Liver (tissue), 9 donors: ENCODE data around the gene CUL7. TPM values are rescaled to one million over a fixed set of nuclear protein-coding genes. Genes with fewer than 3 reads are reported as not detected.

Source experiments
- DNase-seq: peaks from one replicate; pipeline ENCODE4 v3.0.0-alpha.2; 2017; ENCODE audit warnings: low spot score
- H3K27ac ChIP-seq, 2 donors: one replicate each; pipeline ENCODE4 v1.7.0; 2013; ENCODE audit warnings: inconsistent platforms in 2 of 2, low read length in 2 of 2, control low read depth in 1 of 2, low read depth in 1 of 2, mild to moderate bottlenecking in 1 of 2
- H3K27me3 ChIP-seq, 4 donors: one replicate each; pipeline versions ENCODE4 v1.6.1 to v1.7.0; 2013; ENCODE audit warnings: low read length in 3 of 4, inconsistent platforms in 1 of 4, mild to moderate bottlenecking in 1 of 4, moderate library complexity in 1 of 4; ENCODE audit not compliant: control insufficient read depth in 4 of 4, insufficient read depth in 4 of 4
- H3K36me3 ChIP-seq, 4 donors: one replicate each; pipeline versions ENCODE4 v1.6.1 to v1.7.0; 2013; ENCODE audit warnings: low read length in 3 of 4, mild to moderate bottlenecking in 3 of 4, low read depth in 1 of 4, moderate library complexity in 1 of 4; ENCODE audit not compliant: control insufficient read depth in 4 of 4, insufficient read depth in 3 of 4
- H3K4me1 ChIP-seq, 4 donors: one replicate each; pipeline versions ENCODE4 v1.6.1 to v1.7.0; 2013; ENCODE audit warnings: low read length in 3 of 4, mild to moderate bottlenecking in 3 of 4, moderate library complexity in 1 of 4; ENCODE audit not compliant: control insufficient read depth in 4 of 4, insufficient read depth in 4 of 4
- H3K4me3 ChIP-seq, 3 donors: one replicate each; pipeline versions ENCODE4 v1.6.1 to v1.7.0; 2013; ENCODE audit warnings: low read length in 3 of 3, control low read depth in 1 of 3, low read depth in 1 of 3, mild to moderate bottlenecking in 1 of 3
- H3K9ac ChIP-seq, 2 donors: one replicate each; pipeline ENCODE4 v1.7.0; 2013; ENCODE audit warnings: low read length in 2 of 2, mild to moderate bottlenecking in 2 of 2, moderate library complexity in 2 of 2, control low read depth in 1 of 2, low read depth in 1 of 2
- H3K9me3 ChIP-seq, 4 donors: one replicate each; pipeline versions ENCODE4 v1.6.1 to v1.7.0; 2013; ENCODE audit warnings: low read length in 3 of 4; ENCODE audit not compliant: control insufficient read depth in 4 of 4
- EGR1 ChIP-seq, 2 donors: IDR thresholded peaks; 2 replicates each; pipeline ENCODE4 v1.6.1; 2016 to 2018; ENCODE audit warnings: antibody characterized with exemption in 2 of 2, low read depth in 2 of 2
- FOXA1 ChIP-seq: IDR thresholded peaks from 2 replicates; pipeline ENCODE4 v1.6.1; 2016; ENCODE audit warnings: antibody characterized with exemption
- FOXA2 ChIP-seq: IDR thresholded peaks from 2 replicates; pipeline ENCODE4 v1.6.1; 2016; ENCODE audit warnings: antibody characterized with exemption
- GABPA ChIP-seq, 2 donors: IDR thresholded peaks in 1 of 2; conservative IDR thresholded peaks in 1 of 2; 2 replicates each; pipeline ENCODE4 v1.6.1; 2016; ENCODE audit warnings: antibody characterized with exemption in 2 of 2, mild to moderate bottlenecking in 1 of 2, moderate library complexity in 1 of 2
- HNF4A ChIP-seq, 2 donors: conservative IDR thresholded peaks; 2 replicates each; pipeline ENCODE4 v1.6.1; 2016; ENCODE audit warnings: antibody characterized with exemption in 2 of 2, mild to moderate bottlenecking in 2 of 2
- HNF4G ChIP-seq: IDR thresholded peaks from 2 replicates; pipeline ENCODE4 v1.6.1; 2016; ENCODE audit warnings: antibody characterized with exemption
- JUND ChIP-seq, 2 donors: IDR thresholded peaks; 2 replicates each; pipeline ENCODE4 v1.6.1; 2016; ENCODE audit warnings: antibody characterized with exemption in 2 of 2
- NR2F2 ChIP-seq: IDR thresholded peaks from 2 replicates; pipeline ENCODE4 v1.6.1; 2016; ENCODE audit warnings: antibody characterized with exemption
- RAD21 ChIP-seq, 2 donors: IDR thresholded peaks; 2 replicates each; pipeline ENCODE4 v1.6.1; 2016; ENCODE audit warnings: antibody characterized with exemption in 2 of 2, mild to moderate bottlenecking in 2 of 2
- SP1 ChIP-seq: IDR thresholded peaks from 2 replicates; pipeline ENCODE4 v1.6.1; 2018; ENCODE audit warnings: antibody characterized with exemption, mild to moderate bottlenecking
- TAF1 ChIP-seq: conservative IDR thresholded peaks from 2 replicates; pipeline ENCODE4 v1.6.1; 2016; ENCODE audit warnings: antibody characterized with exemption, mild to moderate bottlenecking
- YY1 ChIP-seq: IDR thresholded peaks from 2 replicates; pipeline ENCODE4 v1.6.1; 2016; ENCODE audit warnings: antibody characterized with exemption, mild to moderate bottlenecking
- WGBS: extraction: QIAGEN DNeasy Blood & Tissue Kit; methylation state at CpG from one replicate; pipeline ENCODE4 v1.1.7; 2013; 5-methylcytosine and 5-hydroxymethylcytosine counted together
- polyA plus RNA-seq, 2 donors: library from polyadenylated mRNA; stranded (reverse) in 1 of 2; unstranded in 1 of 2; fragments of 200-250 nt in 1 of 2; fragments of >200 nt in 1 of 2; fragmentation: Nextera tagmentation in 1 of 2; extraction: Ambion mirVana in 1 of 2; gene quantifications; one replicate each; pipeline versions ENCODE4 v1.2.1 to v1.2.3, GENCODE V29; 2013 to 2015
- total RNA-seq, 2 donors: library from RNA; depleted of rRNA; stranded (reverse); fragments of >200 nt; gene quantifications; one replicate each; pipeline ENCODE4 v1.2.3, GENCODE V29; 2014
- TF ChIP-seq, protein P1 (sequence below): IDR thresholded peaks from 2 replicates; pipeline ENCODE4 v1.6.1; 2016; ENCODE audit warnings: antibody characterized with exemption
- TF ChIP-seq, protein P2 (sequence below): IDR thresholded peaks from 2 replicates; pipeline ENCODE4 v1.6.1; 2016; ENCODE audit warnings: antibody characterized with exemption
- TF ChIP-seq, protein P3 (sequence below): IDR thresholded peaks from 2 replicates; pipeline ENCODE4 v1.6.1; 2016; ENCODE audit warnings: antibody characterized with exemption, mild to moderate bottlenecking
- TF ChIP-seq, protein P4 (sequence below): IDR thresholded peaks from 2 replicates; pipeline ENCODE4 v1.6.1; 2016; ENCODE audit warnings: antibody characterized with exemption
- donor health status: healthy.
- donor health status: healthy.
- donor health status: healthy.
- donor health status: healthy.
- donor health status: healthy.

Gene CUL7
- total and polyA plus RNA-seq, 4 donors, result 2.2 to 10.4 (median 7.7) TPM

DNA sequence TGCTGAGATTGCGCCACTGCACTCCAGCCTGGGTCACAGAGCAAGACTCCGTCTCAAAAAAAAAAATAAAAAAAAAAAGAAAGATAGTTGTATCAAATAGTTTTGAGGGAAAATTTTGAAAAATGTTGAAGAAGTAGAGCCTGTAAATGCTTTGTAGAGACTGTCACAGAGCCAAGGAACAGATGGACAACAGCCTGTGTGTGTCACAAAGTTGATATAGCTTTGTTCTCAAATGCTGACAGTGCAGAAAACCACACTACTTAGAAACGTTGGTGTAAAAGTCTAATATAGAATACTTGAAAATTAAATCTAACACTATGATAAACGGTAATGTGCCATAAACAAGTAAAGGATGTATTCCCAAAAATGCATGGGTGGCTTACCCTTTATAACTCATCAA, 47.8 kb upstream of the CUL7 start:
- Histone ChIP-seq H3K27me3 (no peaks in the 10 kb centered on the region), H3K4me1 (no peaks in the 10 kb centered on the region), H3K9ac (no peak overlapping the region), H3K27ac (no peak overlapping the region), H3K36me3 (no peaks in the 10 kb centered on the region), H3K9me3 (no peaks in the 10 kb centered on the region), H3K4me3 (no peak overlapping the region)
- DNase-seq, result no peak
- 74% methylated on average over 4 of the region's 4 CpGs for WGBS
- TF ChIP-seq, protein P1, sequence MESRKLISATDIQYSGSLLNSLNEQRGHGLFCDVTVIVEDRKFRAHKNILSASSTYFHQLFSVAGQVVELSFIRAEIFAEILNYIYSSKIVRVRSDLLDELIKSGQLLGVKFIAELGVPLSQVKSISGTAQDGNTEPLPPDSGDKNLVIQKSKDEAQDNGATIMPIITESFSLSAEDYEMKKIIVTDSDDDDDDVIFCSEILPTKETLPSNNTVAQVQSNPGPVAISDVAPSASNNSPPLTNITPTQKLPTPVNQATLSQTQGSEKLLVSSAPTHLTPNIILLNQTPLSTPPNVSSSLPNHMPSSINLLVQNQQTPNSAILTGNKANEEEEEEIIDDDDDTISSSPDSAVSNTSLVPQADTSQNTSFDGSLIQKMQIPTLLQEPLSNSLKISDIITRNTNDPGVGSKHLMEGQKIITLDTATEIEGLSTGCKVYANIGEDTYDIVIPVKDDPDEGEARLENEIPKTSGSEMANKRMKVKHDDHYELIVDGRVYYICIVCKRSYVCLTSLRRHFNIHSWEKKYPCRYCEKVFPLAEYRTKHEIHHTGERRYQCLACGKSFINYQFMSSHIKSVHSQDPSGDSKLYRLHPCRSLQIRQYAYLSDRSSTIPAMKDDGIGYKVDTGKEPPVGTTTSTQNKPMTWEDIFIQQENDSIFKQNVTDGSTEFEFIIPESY, result no peak
- no peak for TF ChIP-seq HNF4G
- TF ChIP-seq HNF4A (conservative IDR thresholded peaks at IDR 0.05), result no peak
- TF ChIP-seq JUND (IDR thresholded peaks at IDR 0.05), result no peak
- no peak for TF ChIP-seq EGR1 (IDR thresholded peaks at IDR 0.05; ENCODE audit: low read depth in 2 of 2)
- no peak for TF ChIP-seq FOXA1
- TF ChIP-seq TAF1, result no peak
- no peak for TF ChIP-seq FOXA2
- TF ChIP-seq, protein P2, sequence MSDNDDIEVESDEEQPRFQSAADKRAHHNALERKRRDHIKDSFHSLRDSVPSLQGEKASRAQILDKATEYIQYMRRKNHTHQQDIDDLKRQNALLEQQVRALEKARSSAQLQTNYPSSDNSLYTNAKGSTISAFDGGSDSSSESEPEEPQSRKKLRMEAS, result no peak

DNA sequence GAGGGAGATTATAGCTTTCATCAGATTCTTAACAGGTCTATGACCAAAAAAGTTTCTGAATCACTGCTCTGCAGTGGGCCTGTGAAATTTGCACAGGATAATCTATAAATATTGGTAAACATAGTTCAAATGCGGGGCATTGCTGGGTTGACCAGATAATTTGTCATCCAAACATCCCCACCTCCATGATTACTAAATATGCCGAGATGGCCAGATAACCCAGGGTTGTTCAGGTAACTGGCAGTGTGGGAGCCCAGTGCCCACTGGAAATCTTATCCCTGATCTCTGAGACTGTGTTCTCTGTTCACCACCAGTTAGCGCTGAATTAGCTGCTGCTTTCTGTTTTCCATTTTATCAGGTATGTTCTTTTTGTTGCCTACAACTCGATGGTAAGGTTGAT, 43.9 kb upstream of the CUL7 start:
- no peak overlapping the region for H3K9ac ChIP-seq
- 85% methylated on average over 4 of the region's 4 CpGs for WGBS
- H3K27ac ChIP-seq, result no peak overlapping the region
- H3K4me1 ChIP-seq, result peaks cover 0 to 7% (median 3%) of the 10 kb centered on the region in 4 donors
- H3K27me3 ChIP-seq, result no peaks in the 10 kb centered on the region
- H3K9me3 ChIP-seq, result no peaks in the 10 kb centered on the region
- no peaks in the 10 kb centered on the region for H3K36me3 ChIP-seq
- TF ChIP-seq, protein P3, sequence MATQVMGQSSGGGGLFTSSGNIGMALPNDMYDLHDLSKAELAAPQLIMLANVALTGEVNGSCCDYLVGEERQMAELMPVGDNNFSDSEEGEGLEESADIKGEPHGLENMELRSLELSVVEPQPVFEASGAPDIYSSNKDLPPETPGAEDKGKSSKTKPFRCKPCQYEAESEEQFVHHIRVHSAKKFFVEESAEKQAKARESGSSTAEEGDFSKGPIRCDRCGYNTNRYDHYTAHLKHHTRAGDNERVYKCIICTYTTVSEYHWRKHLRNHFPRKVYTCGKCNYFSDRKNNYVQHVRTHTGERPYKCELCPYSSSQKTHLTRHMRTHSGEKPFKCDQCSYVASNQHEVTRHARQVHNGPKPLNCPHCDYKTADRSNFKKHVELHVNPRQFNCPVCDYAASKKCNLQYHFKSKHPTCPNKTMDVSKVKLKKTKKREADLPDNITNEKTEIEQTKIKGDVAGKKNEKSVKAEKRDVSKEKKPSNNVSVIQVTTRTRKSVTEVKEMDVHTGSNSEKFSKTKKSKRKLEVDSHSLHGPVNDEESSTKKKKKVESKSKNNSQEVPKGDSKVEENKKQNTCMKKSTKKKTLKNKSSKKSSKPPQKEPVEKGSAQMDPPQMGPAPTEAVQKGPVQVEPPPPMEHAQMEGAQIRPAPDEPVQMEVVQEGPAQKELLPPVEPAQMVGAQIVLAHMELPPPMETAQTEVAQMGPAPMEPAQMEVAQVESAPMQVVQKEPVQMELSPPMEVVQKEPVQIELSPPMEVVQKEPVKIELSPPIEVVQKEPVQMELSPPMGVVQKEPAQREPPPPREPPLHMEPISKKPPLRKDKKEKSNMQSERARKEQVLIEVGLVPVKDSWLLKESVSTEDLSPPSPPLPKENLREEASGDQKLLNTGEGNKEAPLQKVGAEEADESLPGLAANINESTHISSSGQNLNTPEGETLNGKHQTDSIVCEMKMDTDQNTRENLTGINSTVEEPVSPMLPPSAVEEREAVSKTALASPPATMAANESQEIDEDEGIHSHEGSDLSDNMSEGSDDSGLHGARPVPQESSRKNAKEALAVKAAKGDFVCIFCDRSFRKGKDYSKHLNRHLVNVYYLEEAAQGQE, result no peak
- TF ChIP-seq RAD21 (IDR thresholded peaks at IDR 0.05), result no peak
- no peak for TF ChIP-seq GABPA (IDR thresholded peaks at IDR 0.05 in 1 of 2, conservative IDR thresholded peaks at IDR 0.05 in 1 of 2)
- TF ChIP-seq, protein P2, result no peak
- TF ChIP-seq TAF1, result no peak
- TF ChIP-seq JUND (IDR thresholded peaks at IDR 0.05), result no peak
- TF ChIP-seq SP1, result no peak
- TF ChIP-seq, protein P1, result no peak
- no peak for TF ChIP-seq FOXA2
- no peak for TF ChIP-seq YY1
- no peak for TF ChIP-seq NR2F2
- TF ChIP-seq, protein P4, sequence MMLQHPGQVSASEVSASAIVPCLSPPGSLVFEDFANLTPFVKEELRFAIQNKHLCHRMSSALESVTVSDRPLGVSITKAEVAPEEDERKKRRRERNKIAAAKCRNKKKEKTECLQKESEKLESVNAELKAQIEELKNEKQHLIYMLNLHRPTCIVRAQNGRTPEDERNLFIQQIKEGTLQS, result no peak
- TF ChIP-seq FOXA1, result no peak
- TF ChIP-seq HNF4G, result no peak
- DNase-seq, result no peak
- H3K4me3 ChIP-seq, result no peak overlapping the region
